ENCODE data around the gene GPNMB. TPM values are rescaled to one million over a fixed set of nuclear protein-coding genes. Genes with fewer than 3 reads are reported as not detected.
"Not testable (repeated sequence)": the region's sequence is repeated elsewhere in the genome, so short reads cannot be mapped to it uniquely, and the experiment has no call there.

GPNMB gene
- total RNA-seq, 1 donor from 2014 or later = 0.59 TPM

DNA sequence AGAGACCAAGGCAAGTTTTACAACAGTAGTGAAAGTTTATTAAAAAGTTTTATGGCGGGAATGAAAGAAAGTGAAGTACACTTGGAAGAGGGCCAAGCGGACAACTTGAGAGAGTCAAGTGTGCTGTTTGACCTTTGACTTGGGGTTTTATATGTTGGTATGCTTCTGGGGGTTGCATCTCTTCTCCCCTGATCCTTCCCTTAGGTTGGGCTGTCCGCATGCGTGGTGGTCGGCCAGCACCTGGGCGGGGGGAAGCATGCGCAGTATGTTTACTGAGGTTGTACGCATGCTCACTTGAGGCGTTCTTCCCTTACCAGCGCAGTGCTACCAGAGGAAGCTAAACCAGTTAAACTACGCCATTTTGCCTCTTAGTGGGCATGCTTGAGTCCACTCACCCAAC, 32.8 kb upstream of the GPNMB start:
- Mint-ChIP-seq H3K27me3 (ENCODE audit: low read depth) (peaks cover 13% of the 10 kb centered on the region), H3K4me3 (ENCODE audit: low read depth) (no peak overlapping the region), H3K9me3 (no peaks in the 10 kb centered on the region), H3K36me3 (ENCODE audit: low read depth) (no peaks in the 10 kb centered on the region), H3K4me1 (ENCODE audit: low read depth) (no peaks in the 10 kb centered on the region), H3K27ac (no peak overlapping the region)
- no peak for DNase-seq (ENCODE audit: low spot score)
- intact Hi-C loops (cut with micrococcal nuclease) = no loop called here

DNA sequence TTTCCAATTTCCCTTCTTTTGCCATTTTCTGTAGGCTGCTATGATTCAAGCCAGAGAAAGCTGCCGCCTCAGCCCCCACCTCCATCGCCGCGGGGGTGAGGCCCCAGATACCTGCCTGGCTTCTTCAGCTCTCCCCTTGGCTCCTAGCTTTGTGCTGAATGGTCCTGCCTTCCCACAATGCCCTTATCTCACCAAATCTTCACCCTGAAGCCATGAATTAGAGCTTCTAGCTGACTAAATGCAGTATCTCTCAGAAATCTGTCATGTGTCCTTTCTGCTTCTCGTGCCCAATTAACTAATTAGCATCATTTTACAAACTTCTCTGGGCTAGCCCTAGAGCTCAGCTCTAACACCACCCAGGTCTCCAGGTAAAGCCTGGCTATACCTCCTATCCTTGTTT, 32.2 kb upstream of the GPNMB start:
- no peak overlapping the region for H3K27ac Mint-ChIP-seq
- DNase-seq (ENCODE audit: low spot score) = no peak
- H3K4me1 Mint-ChIP-seq (ENCODE audit: low read depth) = no peaks in the 10 kb centered on the region
- intact Hi-C loops (cut with micrococcal nuclease) = no loop called here
- peaks cover 16% of the 10 kb centered on the region for H3K27me3 Mint-ChIP-seq (ENCODE audit: low read depth)
- H3K36me3 Mint-ChIP-seq (ENCODE audit: low read depth) = no peaks in the 10 kb centered on the region
- no peak overlapping the region for H3K4me3 Mint-ChIP-seq (ENCODE audit: low read depth)
- H3K9me3 Mint-ChIP-seq = no peaks in the 10 kb centered on the region

DNA sequence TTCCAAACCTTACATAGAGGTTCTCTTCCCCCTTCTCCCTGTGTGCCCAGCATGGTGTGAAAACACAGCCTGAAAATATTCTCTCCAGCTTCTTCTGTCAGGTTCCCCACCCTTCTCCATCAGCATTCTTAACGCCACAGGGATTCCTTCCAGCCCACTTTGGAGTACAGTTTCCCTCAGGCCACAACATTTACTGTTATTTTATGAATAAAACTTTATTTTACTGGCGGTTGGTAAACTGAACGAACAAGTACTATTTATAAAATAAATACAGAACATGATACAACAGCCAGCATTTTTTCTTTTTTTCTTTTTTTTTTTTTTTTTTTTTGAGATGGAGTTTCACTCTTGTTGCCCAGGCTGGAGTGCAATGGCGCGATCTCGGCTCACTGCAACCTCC, 31.6 kb upstream of the GPNMB start:
- Mint-ChIP-seq H3K36me3 (ENCODE audit: low read depth) (no peaks in the 10 kb centered on the region), H3K4me3 (ENCODE audit: low read depth) (no peak overlapping the region), H3K4me1 (ENCODE audit: low read depth) (no peaks in the 10 kb centered on the region), H3K27ac (no peak overlapping the region), H3K9me3 (no peaks in the 10 kb centered on the region), H3K27me3 (ENCODE audit: low read depth) (peaks cover 16% of the 10 kb centered on the region)
- intact Hi-C loops (cut with micrococcal nuclease) = no loop called here
- DNase-seq (ENCODE audit: low spot score) = no peak

DNA sequence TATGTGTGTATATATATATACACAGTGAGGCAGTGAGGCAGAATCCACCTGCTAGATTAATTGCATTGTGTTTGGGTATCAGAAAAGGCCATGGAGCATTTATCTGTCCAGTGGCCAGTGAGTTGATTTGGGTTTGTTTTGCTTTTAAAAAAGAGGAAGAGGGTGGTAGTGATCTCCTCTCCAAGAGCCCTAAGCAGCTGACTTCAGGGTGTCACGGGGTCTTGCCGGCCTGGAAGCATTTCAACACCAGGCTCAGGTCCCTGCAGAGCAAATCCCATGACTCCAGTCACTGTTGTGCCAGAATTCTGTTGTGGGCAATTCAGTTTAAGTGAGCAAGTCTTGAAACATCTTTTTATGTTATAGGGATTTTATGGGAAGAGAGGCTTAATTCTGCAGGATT, 30.6 kb upstream of the GPNMB start:
- no peaks in the 10 kb centered on the region for H3K9me3 Mint-ChIP-seq
- intact Hi-C loops (cut with micrococcal nuclease) = no loop called here
- H3K4me3 Mint-ChIP-seq (ENCODE audit: low read depth) = no peak overlapping the region
- H3K4me1 Mint-ChIP-seq (ENCODE audit: low read depth) = no peaks in the 10 kb centered on the region
- peaks cover 19% of the 10 kb centered on the region for H3K27me3 Mint-ChIP-seq (ENCODE audit: low read depth)
- no peak for DNase-seq (ENCODE audit: low spot score)
- no peaks in the 10 kb centered on the region for H3K36me3 Mint-ChIP-seq (ENCODE audit: low read depth)
- H3K27ac Mint-ChIP-seq = no peak overlapping the region

DNA sequence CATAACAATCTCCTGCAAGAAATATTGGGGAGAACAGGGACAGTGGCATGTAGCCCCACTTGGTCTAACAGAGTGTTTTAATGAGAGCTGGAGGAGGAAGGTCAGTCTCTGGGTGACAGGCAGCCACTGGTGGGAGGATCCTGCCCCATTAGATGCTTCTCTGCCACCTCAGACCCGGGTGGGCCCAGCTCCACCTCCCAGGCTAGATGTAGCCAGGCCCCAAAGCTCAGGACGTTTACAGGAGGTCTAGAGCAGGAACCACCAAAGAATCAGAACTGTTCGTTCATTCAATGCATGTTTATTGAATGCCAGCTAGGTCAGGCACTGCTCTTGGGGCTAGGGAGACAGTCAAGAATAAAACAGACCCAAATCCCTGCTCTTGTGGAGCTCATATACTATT, 28.4 kb upstream of the GPNMB start:
- Mint-ChIP-seq H3K27me3 (ENCODE audit: low read depth) (peaks cover 19% of the 10 kb centered on the region), H3K36me3 (ENCODE audit: low read depth) (no peaks in the 10 kb centered on the region)

DNA sequence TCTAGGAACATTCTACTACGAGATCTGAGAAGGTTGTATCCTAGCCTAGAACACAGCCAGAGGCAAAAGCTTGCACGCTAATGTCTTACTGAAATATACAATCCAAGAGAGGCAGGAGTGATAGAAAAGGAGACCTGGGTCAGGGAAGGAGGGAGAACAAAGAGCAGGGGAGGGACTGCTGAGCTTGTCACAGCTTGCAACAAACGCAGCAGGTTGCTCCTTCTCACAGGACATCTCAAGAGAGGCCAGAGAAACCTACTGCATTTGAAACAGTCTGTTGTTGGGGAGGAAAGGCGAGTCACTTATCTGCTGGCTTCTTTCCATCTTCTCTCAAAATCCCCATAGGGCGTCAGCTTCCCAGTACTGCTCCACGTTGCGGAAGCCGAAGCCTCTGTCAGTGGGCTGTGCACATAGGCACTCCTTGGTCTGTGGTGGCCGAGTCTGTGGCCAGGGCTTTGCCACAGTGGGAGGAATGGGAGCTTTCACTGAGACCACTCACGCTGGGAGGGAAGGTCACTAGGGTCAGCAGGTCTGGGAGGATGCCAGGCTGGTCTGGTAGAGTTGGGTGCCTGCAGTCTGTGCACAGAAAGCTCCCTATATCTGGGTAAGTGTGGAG, 25.8 kb upstream of the GPNMB start:
- Mint-ChIP-seq H3K27ac (no peak overlapping the region), H3K4me3 (ENCODE audit: low read depth) (no peak overlapping the region), H3K36me3 (ENCODE audit: low read depth) (no peaks in the 10 kb centered on the region), H3K4me1 (ENCODE audit: low read depth) (no peaks in the 10 kb centered on the region), H3K9me3 (no peaks in the 10 kb centered on the region), H3K27me3 (ENCODE audit: low read depth) (peaks cover 17% of the 10 kb centered on the region)
- intact Hi-C loops (cut with micrococcal nuclease) = no loop called here
- no peak for DNase-seq (ENCODE audit: low spot score)

More for the DNA sequence above, 28.4 kb upstream of the GPNMB start:
- DNase-seq (ENCODE audit: low spot score) = no peak
- no peaks in the 10 kb centered on the region for H3K4me1 Mint-ChIP-seq (ENCODE audit: low read depth)
- H3K4me3 Mint-ChIP-seq (ENCODE audit: low read depth) = no peak overlapping the region
- H3K9me3 Mint-ChIP-seq = no peaks in the 10 kb centered on the region
- intact Hi-C loops (cut with micrococcal nuclease) = no loop called here
- H3K27ac Mint-ChIP-seq = no peak overlapping the region

DNA sequence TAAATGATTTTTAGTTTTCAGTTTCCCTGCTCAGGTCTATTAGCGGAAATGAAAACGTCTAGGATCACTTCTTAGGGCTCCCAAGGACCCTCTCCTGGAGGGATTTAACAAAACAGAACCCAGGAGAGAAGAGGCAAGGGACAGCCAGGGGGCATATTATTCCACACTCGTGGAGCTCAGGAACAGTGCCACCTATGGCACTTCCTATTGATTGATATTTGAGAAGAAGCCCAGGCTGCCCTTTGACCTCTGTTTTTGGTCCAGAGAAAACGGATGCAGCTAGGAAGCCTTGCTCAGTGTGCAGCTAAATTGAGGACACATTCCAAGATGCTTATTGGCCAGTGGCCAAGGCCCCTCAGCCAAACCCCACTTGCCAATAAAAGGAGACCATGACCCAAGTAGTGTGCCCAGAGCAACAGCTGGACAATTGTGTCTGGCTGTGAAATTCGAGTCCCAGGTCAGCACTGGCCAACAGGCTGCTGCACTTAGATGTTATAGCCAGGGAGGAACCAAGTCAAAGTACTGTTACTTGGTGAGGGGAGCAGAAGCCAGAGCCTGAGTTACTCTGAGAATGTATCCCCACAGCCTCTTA, 24.0 kb upstream of the GPNMB start:
- no peaks in the 10 kb centered on the region for H3K36me3 Mint-ChIP-seq (ENCODE audit: low read depth)
- H3K27ac Mint-ChIP-seq = no peak overlapping the region
- H3K27me3 Mint-ChIP-seq (ENCODE audit: low read depth) = peaks cover 15% of the 10 kb centered on the region
- DNase-seq (ENCODE audit: low spot score) = no peak
- no peak overlapping the region for H3K4me3 Mint-ChIP-seq (ENCODE audit: low read depth)
- H3K9me3 Mint-ChIP-seq = no peaks in the 10 kb centered on the region
- intact Hi-C loops (cut with micrococcal nuclease) = no loop called here
- no peaks in the 10 kb centered on the region for H3K4me1 Mint-ChIP-seq (ENCODE audit: low read depth)

DNA sequence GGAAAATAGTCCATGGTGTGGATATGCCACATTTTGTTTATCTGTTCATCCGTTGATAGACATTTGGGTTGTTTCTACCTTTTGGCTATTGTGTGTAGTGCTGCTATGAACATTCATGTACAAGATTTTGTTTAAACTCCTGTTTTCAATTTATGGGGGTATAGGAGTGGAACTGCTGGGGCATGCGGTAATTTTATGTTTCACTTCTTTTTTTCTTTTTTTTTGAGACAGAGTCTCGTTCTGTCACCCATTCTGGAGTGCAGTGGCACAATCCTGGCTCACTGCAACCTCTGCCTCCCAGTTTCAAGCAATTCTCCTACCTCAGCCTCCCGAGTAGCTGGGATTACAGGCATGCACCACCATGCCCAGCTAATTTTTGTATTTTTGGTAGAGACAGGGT, 22.2 kb upstream of the GPNMB start:
- H3K27me3 Mint-ChIP-seq (ENCODE audit: low read depth); intact Hi-C loops (cut with micrococcal nuclease); H3K4me1 Mint-ChIP-seq (ENCODE audit: low read depth); H3K27ac Mint-ChIP-seq; H3K4me3 Mint-ChIP-seq (ENCODE audit: low read depth); H3K9me3 Mint-ChIP-seq; H3K36me3 Mint-ChIP-seq (ENCODE audit: low read depth); DNase-seq (ENCODE audit: low spot score): not testable (repeated sequence)

DNA sequence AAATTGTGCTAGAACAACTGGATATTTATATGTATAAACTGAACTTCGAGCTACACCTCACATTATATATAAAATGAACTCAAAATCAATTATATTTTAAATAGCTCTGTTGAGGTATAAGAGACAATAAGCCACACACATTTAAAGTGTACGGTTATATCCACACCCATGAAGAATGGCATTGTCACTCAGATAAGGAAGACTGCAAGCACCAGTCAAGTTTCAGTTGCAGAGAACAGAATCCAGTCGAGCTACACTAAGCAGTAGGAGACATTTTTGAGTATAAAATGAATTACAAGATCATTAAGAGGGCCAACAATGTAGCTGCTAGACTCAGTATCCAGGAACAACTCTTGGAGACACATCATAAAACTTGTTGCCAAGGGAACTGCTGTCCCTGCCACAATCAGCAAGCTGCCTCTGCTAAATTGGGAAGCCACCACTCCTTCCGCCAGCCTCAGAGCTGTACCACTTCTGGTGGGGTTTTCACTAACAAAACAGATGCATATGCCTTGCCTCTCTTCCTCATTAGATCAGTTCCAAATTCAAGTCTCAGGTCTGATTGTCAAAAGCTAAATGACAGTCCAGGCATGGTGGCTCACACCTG, 19.6 kb upstream of the GPNMB start:
- no peaks in the 10 kb centered on the region for H3K36me3 Mint-ChIP-seq (ENCODE audit: low read depth)
- H3K27ac Mint-ChIP-seq = no peak overlapping the region
- DNase-seq (ENCODE audit: low spot score) = no peak
- H3K4me3 Mint-ChIP-seq (ENCODE audit: low read depth) = no peak overlapping the region
- peaks cover 6% of the 10 kb centered on the region for H3K27me3 Mint-ChIP-seq (ENCODE audit: low read depth)
- H3K4me1 Mint-ChIP-seq (ENCODE audit: low read depth) = no peaks in the 10 kb centered on the region
- no peaks in the 10 kb centered on the region for H3K9me3 Mint-ChIP-seq
- intact Hi-C loops (cut with micrococcal nuclease) = no loop called here

DNA sequence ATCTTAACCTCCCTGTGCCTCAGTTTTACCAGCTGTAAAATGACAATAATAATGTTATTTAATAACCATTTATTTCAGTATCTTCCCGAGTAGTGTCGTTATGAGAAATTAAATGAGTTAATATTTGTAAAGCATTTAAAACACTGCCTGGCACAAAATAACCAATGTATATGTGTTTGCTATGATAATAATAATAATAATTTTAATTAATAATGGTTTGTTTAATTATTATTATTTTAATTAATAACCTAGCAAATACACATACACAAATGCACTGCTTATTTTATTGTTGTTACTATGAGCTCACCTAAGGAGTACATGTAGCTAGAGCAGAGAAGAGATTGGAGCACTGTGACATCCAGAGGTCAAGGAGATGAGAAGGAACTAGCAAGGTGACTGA, 18.2 kb upstream of the GPNMB start:
- no peak overlapping the region for H3K27ac Mint-ChIP-seq
- H3K4me1 Mint-ChIP-seq (ENCODE audit: low read depth) = no peaks in the 10 kb centered on the region
- intact Hi-C loops (cut with micrococcal nuclease) = no loop called here
- H3K4me3 Mint-ChIP-seq (ENCODE audit: low read depth) = no peak overlapping the region
- H3K9me3 Mint-ChIP-seq = no peaks in the 10 kb centered on the region
- no peaks in the 10 kb centered on the region for H3K36me3 Mint-ChIP-seq (ENCODE audit: low read depth)
- peaks cover 7% of the 10 kb centered on the region for H3K27me3 Mint-ChIP-seq (ENCODE audit: low read depth)
- no peak for DNase-seq (ENCODE audit: low spot score)

DNA sequence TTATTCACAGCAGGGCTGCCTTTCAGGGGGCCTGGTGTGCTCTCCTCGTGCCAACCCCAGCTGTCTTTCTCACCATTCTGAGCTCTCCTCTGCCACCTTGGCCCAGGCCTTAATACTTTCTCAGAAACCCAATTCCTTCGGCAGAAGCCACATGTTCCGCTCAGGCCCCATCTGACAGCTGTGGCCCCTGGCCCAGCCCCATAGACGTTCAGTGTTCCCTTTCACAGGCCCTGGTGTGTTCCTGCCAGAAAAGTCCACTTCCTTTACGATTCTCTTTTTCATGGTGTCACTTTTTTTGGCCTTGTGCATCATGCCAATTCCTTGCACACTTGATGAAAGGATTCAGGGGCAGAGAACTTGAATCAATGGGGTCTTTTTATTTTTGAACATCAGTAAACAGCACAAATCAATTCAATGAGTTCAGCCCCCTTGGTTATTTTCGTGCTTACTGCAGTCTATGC, 15.9 kb upstream of the GPNMB start:
- no peaks in the 10 kb centered on the region for H3K9me3 Mint-ChIP-seq
- no peak for DNase-seq (ENCODE audit: low spot score)
- no peaks in the 10 kb centered on the region for H3K36me3 Mint-ChIP-seq (ENCODE audit: low read depth)
- H3K27me3 Mint-ChIP-seq (ENCODE audit: low read depth) = peaks cover 5% of the 10 kb centered on the region
- H3K4me3 Mint-ChIP-seq (ENCODE audit: low read depth) = no peak overlapping the region
- intact Hi-C loops (cut with micrococcal nuclease) = no loop called here
- H3K27ac Mint-ChIP-seq = no peak overlapping the region
- H3K4me1 Mint-ChIP-seq (ENCODE audit: low read depth) = no peaks in the 10 kb centered on the region

DNA sequence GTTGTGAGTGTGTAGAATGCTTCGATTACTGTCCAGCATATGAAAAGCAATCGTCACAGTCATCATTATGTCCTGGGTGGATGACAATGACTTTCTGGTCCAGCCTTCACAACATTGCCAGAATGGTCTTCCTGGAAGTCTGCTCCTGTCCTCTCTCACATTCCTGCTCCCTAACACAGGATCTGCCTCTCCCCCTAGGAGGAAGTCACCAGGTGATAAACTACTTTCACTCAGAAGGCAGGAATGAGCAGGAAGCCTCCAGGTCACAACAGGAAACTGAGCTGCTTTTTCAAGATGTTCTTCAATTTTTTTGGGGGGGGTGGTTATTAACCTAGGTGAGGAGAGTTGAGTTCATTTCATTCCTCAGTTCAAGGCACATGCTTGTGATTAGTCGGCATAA, 13.6 kb upstream of the GPNMB start:
- Mint-ChIP-seq H3K4me3 (ENCODE audit: low read depth) (no peak overlapping the region), H3K9me3 (no peaks in the 10 kb centered on the region), H3K36me3 (ENCODE audit: low read depth) (no peaks in the 10 kb centered on the region), H3K27me3 (ENCODE audit: low read depth) (peaks cover 11% of the 10 kb centered on the region), H3K4me1 (ENCODE audit: low read depth) (no peaks in the 10 kb centered on the region), H3K27ac (no peak overlapping the region)
- no peak for DNase-seq (ENCODE audit: low spot score)
- intact Hi-C loops (cut with micrococcal nuclease) = no loop called here

DNA sequence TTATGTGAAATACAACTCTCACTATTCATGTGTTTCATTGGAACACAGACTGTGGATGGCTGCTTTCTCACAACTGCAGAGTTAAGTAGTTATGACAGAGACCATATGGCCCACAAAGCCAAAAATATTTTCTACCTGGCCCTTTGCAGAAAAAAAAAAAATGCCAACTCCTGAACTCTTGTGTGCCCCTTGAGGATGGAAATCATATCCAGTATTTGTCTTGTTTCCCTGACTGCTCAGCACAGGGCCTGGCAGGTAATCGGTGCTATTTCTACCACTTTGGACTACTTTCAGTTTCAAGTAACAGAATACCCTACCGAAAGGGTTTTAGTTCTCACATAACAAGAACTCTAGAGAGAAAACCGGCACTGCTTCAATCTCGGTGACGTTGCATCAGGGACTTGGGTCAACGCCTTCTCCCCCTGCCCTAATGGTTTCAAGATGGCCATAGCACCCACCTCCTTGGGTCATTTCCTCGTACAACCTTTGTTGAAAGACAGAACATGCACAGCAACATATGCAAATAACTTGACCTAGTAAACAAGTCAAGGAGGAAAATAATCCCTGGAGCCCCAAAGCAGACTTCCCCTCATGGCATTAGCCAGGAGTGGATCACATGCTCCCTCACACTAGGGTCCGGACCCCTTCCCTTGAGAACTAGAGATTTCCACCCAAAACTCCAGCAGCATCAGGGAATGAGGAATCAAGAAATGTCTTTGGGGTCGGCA, 11.8 kb upstream of the GPNMB start:
- H3K4me3 Mint-ChIP-seq (ENCODE audit: low read depth) = no peak overlapping the region
- H3K9me3 Mint-ChIP-seq = no peaks in the 10 kb centered on the region
- no peak overlapping the region for H3K27ac Mint-ChIP-seq
- no peak for DNase-seq (ENCODE audit: low spot score)
- H3K4me1 Mint-ChIP-seq (ENCODE audit: low read depth) = no peaks in the 10 kb centered on the region
- no peaks in the 10 kb centered on the region for H3K36me3 Mint-ChIP-seq (ENCODE audit: low read depth)
- intact Hi-C loops (cut with micrococcal nuclease) = no loop called here
- H3K27me3 Mint-ChIP-seq (ENCODE audit: low read depth) = peaks cover 15% of the 10 kb centered on the region

Measured in activated T-helper 2 cell treated with anti-CD3 and anti-CD28 coated beads, Interferon-gamma antibody, Interleukin-2, Interleukin-4, amounts not matched to agents 10 μg/mL and 5 μg/mL and 100 μg/mL, durations not matched to agents 14 hours and 24 hours and 36 hours (primary cell).